Colonic mucosa (tissue), 4 donors: Measurements from ENCODE around the gene ALDH3B1. TPM values are rescaled to one million over a fixed set of nuclear protein-coding genes. Genes with fewer than 3 reads are reported as not detected.

Source experiments
- DNase-seq: peaks from one replicate; pipeline ENCODE4 v3.0.0-alpha.2; 2020
- H3K27ac ChIP-seq: fragments of 200-600 bp; one replicate; pipeline ENCODE4 v1.8.0; 2021
- H3K27me3 ChIP-seq: fragments of 200-600 bp; one replicate; pipeline ENCODE4 v1.8.0; 2021
- H3K36me3 ChIP-seq: fragments of 200-600 bp; one replicate; pipeline ENCODE4 v1.8.0; 2021
- H3K4me1 ChIP-seq: fragments of 200-600 bp; one replicate; pipeline ENCODE4 v1.8.0; 2021; ENCODE audit warnings: mild to moderate bottlenecking
- H3K4me3 ChIP-seq: fragments of 200-600 bp; one replicate; pipeline ENCODE4 v1.8.0; 2021
- H3K9ac ChIP-seq, 2 donors: one replicate each; pipeline ENCODE4 v1.7.0; 2013; ENCODE audit warnings: control low read depth in 2 of 2, low read depth in 2 of 2, low read length in 2 of 2
- H3K9me3 ChIP-seq: fragments of 200-600 bp; one replicate; pipeline ENCODE4 v1.8.0; 2021
- CTCF ChIP-seq: fragments of 200-600 bp; IDR thresholded peaks from one replicate; pipeline ENCODE4 v1.8.0; 2022; ENCODE audit warnings: antibody characterized with exemption, mild to moderate bottlenecking
- intact Hi-C: fragments of 100-400 bp; cut with DNase I; formaldehyde crosslinking; loops from one replicate; pipeline ENCODE4 v1.14.1; 2022
- total RNA-seq, 2 donors: library from RNA; stranded (reverse); fragmentation: NEBNext Ultra II Directional in 1 of 2; extraction: Animal tissue kit (Norgen Biotek cat#: 25700) in 1 of 2; gene quantifications; one replicate each; pipeline ENCODE4 v1.2.1, GENCODE V29; 2021
- donor health status: healthy.
- donor health status: DM: no; HTN: no; CAD: no.
- donor health status: DM: no; HTN: no; CAD: no.

Gene ALDH3B1
- total RNA-seq, 2 donors from 2014 or later = 17.7 to 18.8 TPM

DNA sequence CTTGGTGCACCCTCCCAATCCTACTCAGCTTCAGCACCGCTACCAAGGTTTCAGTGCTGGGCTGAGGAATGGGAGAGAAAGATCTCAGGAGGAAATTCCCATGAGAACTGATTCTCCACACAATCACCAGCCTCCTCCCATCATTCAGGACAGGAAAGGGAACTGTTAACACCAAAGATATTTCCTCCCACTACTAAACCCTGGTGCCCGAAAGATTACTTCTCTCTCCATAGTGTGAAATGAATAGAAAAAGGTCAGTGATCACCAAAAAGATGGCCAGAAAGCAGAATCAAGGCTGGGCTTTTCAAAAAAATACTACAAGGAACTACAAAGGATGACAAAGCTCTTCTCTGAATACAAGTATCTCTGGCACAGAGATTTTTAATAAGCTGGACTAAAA lies 54.8 kb downstream of the ALDH3B1 start:
- Histone ChIP-seq H3K4me3 (no peak overlapping the region), H3K4me1 (no peaks in the 10 kb centered on the region), H3K27ac (no peak overlapping the region), H3K9me3 (no peaks in the 10 kb centered on the region), H3K27me3 (no peaks in the 10 kb centered on the region), H3K9ac (no peak overlapping the region), H3K36me3 (peaks cover 9% of the 10 kb centered on the region)
- no peak for TF ChIP-seq CTCF
- intact Hi-C loops = no loop called here
- no peak for DNase-seq

GRCh38 chr11:68065841-68066240 lies 55.7 kb downstream of the ALDH3B1 start:
- H3K9me3 ChIP-seq = no peaks in the 10 kb centered on the region
- H3K27me3 ChIP-seq = no peaks in the 10 kb centered on the region
- H3K9ac ChIP-seq = no peak overlapping the region
- H3K36me3 ChIP-seq = peaks cover 9% of the 10 kb centered on the region
- no peak overlapping the region for H3K4me3 ChIP-seq
- intact Hi-C loops = no loop called here
- TF ChIP-seq CTCF = no peak
- no peaks in the 10 kb centered on the region for H3K4me1 ChIP-seq
- DNase-seq = no peak
- H3K27ac ChIP-seq = no peak overlapping the region

GRCh38 chr11:68066742-68067141 lies 56.6 kb downstream of the ALDH3B1 start:
- H3K9ac ChIP-seq = no peak overlapping the region
- no peaks in the 10 kb centered on the region for H3K4me1 ChIP-seq
- no peaks in the 10 kb centered on the region for H3K9me3 ChIP-seq
- no peaks in the 10 kb centered on the region for H3K27me3 ChIP-seq
- no peak overlapping the region for H3K27ac ChIP-seq
- peaks cover 5% of the 10 kb centered on the region for H3K36me3 ChIP-seq
- DNase-seq = no peak
- TF ChIP-seq CTCF = no peak
- H3K4me3 ChIP-seq = no peak overlapping the region
- intact Hi-C loops = no loop called here

GRCh38 chr11:68067991-68068390 lies 57.9 kb downstream of the ALDH3B1 start:
- intact Hi-C loops = no loop called here
- H3K36me3 ChIP-seq = peaks cover 5% of the 10 kb centered on the region
- no peaks in the 10 kb centered on the region for H3K4me1 ChIP-seq
- H3K27me3 ChIP-seq = no peaks in the 10 kb centered on the region
- H3K27ac ChIP-seq = no peak overlapping the region
- H3K4me3 ChIP-seq = no peak overlapping the region
- DNase-seq = no peak
- no peaks in the 10 kb centered on the region for H3K9me3 ChIP-seq
- no peak for TF ChIP-seq CTCF
- H3K9ac ChIP-seq = no peak overlapping the region

DNA sequence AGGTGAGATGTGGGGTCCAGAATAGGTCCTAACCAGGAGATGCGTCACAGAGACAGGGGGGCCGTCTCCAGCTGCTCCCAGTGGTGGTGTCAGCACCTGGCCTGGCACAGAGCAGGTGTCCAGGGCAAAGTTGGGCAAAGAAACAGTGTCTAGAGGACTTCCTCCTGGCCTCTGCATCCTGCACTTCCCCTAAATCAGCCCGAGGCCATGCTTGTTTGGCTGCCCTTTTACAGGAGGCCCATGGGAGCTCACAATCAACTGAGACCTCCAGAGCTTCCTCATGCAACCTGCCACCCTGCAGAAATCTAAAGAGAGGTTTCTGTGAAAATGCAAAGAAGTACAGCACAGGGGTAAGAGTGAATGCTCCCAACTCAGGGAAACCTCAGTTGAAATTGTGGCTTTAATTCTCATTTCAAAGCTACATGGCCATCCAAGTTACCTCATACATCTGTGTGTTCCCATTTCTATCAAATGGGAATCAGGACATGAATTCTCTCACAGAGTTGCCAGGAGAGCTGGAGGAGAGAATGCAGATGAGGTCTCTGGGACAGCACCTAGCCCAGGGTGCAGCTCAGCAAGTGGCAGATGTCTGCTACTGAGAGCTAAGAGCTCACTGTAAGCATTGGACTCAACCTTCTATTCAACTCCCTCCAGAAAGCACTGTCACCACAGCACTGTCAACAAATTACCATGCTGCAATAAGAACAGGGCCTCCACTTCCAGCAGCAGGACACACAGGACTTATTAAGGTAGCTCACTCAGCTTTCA lies 61.3 kb downstream of the ALDH3B1 start:
- DNase-seq = no peak
- Histone ChIP-seq H3K27ac (no peak overlapping the region), H3K36me3 (no peaks in the 10 kb centered on the region), H3K4me3 (no peak overlapping the region), H3K4me1 (no peaks in the 10 kb centered on the region), H3K9me3 (no peaks in the 10 kb centered on the region), H3K9ac (no peak overlapping the region), H3K27me3 (no peaks in the 10 kb centered on the region)
- intact Hi-C loops = no loop called here
- TF ChIP-seq CTCF = no peak
